NCI-H1436 (cell line): ENCODE data around the gene MAGEA6.
"Not testable (repeated sequence)": the region's sequence is repeated elsewhere in the genome, so short reads cannot be mapped to it uniquely, and the experiment has no call there.

ENCODE experiments used
- DNase-seq: peaks from one replicate; lab custom pipeline; 2025; lab: John Stamatoyannopoulos, UW

Gene MAGEA6

DNA sequence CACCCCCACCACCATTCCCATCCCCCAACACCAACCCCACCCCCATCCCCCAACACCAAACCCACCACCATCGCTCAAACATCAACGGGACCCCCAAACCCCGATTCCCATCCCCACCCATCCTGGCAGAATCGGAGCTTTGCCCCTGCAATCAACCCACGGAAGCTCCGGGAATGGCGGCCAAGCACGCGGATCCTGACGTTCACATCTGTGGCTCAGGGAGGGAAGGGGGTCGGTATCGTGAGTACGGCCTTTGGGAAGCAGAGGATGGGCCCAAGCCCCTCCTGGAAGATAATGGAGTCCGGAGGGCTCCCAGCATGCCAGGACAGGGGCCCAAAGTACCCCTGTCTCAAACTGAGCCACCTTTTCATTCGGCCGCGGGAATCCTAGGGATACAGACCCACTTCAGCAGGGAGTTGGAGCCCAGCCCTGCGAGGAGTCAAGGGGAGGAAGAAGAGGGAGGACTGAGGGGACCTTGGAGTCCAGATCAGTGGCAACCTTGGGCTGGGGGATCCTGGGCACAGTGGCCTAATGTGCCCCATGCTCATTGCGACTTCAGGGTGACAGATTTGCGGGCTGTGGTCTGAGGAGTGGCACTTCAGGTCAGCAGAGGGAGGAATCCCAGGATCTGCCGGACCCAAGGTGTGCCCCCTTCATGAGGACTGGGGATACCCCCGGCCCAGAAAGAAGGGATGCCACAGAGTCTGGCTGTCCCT lies 35.2 kb downstream of the MAGEA6 start:
- DNase-seq, result not testable (repeated sequence)

GRCh38 chrX:152733261-152733975 lies 36.1 kb downstream of the MAGEA6 start, which contains the start of the genes CSAG1 and MAGEA12:
Gene CSAG1 (minus strand): TSS chrX:152733721. CDS start chrX:152732460, 1,261 bp downstream.
Gene MAGEA12 (plus strand): TSS chrX:152733757. CDS start chrX:152736162, 2,405 bp downstream.
- peak; percentile 91 for DNase-seq

GRCh38 chrX:152725409-152725808 lies 44.1 kb downstream of the MAGEA6 start:
- DNase-seq, result no peak
